ENCODE measurements around the gene TBL3.

Gene TBL3

DNA sequence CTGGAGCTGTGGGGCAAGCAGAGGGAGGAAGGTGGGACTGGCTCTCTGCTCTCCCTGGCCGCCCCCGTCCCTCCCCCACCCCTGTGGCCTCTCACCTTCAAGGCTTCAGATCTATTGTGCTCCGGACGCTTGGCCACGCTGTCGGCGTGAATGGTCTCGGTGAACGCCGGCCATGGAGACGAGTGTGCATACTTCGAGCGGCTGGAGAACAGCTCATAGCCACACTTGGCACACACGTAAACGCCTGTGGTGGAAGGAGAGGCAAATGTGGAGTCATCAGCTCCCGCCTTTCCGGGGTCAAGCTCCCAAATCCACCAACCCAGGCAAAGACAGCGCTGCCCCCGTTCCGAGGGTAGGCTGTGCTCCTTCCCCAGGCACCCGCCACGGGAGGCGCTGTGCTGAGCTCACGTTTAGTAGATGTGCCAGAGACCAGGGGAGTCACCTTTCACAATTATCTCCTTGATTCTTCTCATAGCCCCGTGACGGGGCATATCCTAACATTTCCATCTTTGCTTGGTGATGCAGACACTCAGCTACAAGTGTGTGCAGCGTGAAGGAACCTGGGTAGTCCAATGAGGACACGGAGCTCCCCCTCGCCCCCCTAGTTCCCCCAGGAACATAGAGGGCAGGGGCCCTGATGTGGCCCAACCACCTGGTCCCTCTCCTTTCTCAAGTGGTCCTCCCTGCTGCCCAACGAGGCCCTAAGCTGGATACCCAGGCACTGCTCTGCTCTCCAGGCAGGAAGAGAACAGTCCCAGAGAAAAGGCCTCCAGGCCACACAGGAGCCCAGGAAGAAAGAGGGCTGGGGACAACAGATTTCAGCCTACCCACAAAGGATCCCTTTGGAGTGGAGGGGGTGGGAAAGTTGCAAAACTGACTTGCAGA is 30.4 kb upstream of the TBL3 start (continued):
- TF ChIP-seq RBAK (tag by site-specific recombination; IDR thresholded peaks at IDR 0.05) (no peak), ZIC2 (tag by site-specific recombination; IDR thresholded peaks at IDR 0.05) (no peak), ZNF146 (tag by site-specific recombination; IDR thresholded peaks at IDR 0.05) (no peak), GFI1B (tag by site-specific recombination; IDR thresholded peaks at IDR 0.05) (no peak), ZSCAN30 (tag by site-specific recombination; IDR thresholded peaks at IDR 0.05) (no peak), ZNF701 (tag by site-specific recombination; IDR thresholded peaks at IDR 0.05) (no peak), ZBTB48 (tag by site-specific recombination; IDR thresholded peaks at IDR 0.05) (0 out of 2 replicates have a peak, but pooled peaks have one; percentile 24), KLF7 (tag by site-specific recombination; IDR thresholded peaks at IDR 0.05; ENCODE audit: borderline replicate concordance) (no peak), ZNF121 (tag by site-specific recombination; IDR thresholded peaks at IDR 0.05) (no peak), SP2 (tag by site-specific recombination; IDR thresholded peaks at IDR 0.05) (peak; percentile 59), ZNF600 (tag by site-specific recombination; IDR thresholded peaks at IDR 0.05) (peak; percentile 63), IKZF3 (tag by site-specific recombination; IDR thresholded peaks at IDR 0.05) (peak; percentile 11; the same call in 1 of the 2 replicates)
- TF ChIP-seq, protein P1, sequence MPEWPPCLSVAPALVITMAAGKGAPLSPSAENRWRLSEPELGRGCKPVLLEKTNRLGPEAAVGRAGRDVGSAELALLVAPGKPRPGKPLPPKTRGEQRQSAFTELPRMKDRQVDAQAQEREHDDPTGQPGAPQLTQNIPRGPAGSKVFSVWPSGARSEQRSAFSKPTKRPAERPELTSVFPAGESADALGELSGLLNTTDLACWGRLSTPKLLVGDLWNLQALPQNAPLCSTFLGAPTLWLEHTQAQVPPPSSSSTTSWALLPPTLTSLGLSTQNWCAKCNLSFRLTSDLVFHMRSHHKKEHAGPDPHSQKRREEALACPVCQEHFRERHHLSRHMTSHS (tag by site-specific recombination; IDR thresholded peaks at IDR 0.05), result no peak
- TF ChIP-seq, protein P2, sequence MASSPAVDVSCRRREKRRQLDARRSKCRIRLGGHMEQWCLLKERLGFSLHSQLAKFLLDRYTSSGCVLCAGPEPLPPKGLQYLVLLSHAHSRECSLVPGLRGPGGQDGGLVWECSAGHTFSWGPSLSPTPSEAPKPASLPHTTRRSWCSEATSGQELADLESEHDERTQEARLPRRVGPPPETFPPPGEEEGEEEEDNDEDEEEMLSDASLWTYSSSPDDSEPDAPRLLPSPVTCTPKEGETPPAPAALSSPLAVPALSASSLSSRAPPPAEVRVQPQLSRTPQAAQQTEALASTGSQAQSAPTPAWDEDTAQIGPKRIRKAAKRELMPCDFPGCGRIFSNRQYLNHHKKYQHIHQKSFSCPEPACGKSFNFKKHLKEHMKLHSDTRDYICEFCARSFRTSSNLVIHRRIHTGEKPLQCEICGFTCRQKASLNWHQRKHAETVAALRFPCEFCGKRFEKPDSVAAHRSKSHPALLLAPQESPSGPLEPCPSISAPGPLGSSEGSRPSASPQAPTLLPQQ (tag by site-specific recombination; IDR thresholded peaks at IDR 0.05), result no peak
- TF ChIP-seq, protein P3, sequence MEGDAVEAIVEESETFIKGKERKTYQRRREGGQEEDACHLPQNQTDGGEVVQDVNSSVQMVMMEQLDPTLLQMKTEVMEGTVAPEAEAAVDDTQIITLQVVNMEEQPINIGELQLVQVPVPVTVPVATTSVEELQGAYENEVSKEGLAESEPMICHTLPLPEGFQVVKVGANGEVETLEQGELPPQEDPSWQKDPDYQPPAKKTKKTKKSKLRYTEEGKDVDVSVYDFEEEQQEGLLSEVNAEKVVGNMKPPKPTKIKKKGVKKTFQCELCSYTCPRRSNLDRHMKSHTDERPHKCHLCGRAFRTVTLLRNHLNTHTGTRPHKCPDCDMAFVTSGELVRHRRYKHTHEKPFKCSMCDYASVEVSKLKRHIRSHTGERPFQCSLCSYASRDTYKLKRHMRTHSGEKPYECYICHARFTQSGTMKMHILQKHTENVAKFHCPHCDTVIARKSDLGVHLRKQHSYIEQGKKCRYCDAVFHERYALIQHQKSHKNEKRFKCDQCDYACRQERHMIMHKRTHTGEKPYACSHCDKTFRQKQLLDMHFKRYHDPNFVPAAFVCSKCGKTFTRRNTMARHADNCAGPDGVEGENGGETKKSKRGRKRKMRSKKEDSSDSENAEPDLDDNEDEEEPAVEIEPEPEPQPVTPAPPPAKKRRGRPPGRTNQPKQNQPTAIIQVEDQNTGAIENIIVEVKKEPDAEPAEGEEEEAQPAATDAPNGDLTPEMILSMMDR (tag by site-specific recombination; IDR thresholded peaks at IDR 0.05), result peak; percentile 87
- TF ChIP-seq, protein P4, sequence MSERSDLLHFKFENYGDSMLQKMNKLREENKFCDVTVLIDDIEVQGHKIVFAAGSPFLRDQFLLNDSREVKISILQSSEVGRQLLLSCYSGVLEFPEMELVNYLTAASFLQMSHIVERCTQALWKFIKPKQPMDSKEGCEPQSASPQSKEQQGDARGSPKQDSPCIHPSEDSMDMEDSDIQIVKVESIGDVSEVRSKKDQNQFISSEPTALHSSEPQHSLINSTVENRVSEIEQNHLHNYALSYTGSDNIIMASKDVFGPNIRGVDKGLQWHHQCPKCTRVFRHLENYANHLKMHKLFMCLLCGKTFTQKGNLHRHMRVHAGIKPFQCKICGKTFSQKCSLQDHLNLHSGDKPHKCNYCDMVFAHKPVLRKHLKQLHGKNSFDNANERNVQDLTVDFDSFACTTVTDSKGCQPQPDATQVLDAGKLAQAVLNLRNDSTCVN (tag by site-specific recombination; optimal IDR thresholded peaks at IDR 0.05), result no peak
- TF ChIP-seq, protein P5, sequence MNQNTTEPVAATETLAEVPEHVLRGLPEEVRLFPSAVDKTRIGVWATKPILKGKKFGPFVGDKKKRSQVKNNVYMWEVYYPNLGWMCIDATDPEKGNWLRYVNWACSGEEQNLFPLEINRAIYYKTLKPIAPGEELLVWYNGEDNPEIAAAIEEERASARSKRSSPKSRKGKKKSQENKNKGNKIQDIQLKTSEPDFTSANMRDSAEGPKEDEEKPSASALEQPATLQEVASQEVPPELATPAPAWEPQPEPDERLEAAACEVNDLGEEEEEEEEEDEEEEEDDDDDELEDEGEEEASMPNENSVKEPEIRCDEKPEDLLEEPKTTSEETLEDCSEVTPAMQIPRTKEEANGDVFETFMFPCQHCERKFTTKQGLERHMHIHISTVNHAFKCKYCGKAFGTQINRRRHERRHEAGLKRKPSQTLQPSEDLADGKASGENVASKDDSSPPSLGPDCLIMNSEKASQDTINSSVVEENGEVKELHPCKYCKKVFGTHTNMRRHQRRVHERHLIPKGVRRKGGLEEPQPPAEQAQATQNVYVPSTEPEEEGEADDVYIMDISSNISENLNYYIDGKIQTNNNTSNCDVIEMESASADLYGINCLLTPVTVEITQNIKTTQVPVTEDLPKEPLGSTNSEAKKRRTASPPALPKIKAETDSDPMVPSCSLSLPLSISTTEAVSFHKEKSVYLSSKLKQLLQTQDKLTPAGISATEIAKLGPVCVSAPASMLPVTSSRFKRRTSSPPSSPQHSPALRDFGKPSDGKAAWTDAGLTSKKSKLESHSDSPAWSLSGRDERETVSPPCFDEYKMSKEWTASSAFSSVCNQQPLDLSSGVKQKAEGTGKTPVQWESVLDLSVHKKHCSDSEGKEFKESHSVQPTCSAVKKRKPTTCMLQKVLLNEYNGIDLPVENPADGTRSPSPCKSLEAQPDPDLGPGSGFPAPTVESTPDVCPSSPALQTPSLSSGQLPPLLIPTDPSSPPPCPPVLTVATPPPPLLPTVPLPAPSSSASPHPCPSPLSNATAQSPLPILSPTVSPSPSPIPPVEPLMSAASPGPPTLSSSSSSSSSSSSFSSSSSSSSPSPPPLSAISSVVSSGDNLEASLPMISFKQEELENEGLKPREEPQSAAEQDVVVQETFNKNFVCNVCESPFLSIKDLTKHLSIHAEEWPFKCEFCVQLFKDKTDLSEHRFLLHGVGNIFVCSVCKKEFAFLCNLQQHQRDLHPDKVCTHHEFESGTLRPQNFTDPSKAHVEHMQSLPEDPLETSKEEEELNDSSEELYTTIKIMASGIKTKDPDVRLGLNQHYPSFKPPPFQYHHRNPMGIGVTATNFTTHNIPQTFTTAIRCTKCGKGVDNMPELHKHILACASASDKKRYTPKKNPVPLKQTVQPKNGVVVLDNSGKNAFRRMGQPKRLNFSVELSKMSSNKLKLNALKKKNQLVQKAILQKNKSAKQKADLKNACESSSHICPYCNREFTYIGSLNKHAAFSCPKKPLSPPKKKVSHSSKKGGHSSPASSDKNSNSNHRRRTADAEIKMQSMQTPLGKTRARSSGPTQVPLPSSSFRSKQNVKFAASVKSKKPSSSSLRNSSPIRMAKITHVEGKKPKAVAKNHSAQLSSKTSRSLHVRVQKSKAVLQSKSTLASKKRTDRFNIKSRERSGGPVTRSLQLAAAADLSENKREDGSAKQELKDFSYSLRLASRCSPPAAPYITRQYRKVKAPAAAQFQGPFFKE (tag by site-specific recombination; IDR thresholded peaks at IDR 0.05; ENCODE audit: borderline replicate concordance), result no peak
- TF ChIP-seq, protein P6, sequence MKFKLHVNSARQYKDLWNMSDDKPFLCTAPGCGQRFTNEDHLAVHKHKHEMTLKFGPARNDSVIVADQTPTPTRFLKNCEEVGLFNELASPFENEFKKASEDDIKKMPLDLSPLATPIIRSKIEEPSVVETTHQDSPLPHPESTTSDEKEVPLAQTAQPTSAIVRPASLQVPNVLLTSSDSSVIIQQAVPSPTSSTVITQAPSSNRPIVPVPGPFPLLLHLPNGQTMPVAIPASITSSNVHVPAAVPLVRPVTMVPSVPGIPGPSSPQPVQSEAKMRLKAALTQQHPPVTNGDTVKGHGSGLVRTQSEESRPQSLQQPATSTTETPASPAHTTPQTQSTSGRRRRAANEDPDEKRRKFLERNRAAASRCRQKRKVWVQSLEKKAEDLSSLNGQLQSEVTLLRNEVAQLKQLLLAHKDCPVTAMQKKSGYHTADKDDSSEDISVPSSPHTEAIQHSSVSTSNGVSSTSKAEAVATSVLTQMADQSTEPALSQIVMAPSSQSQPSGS (tag by site-specific recombination; IDR thresholded peaks at IDR 0.05; ENCODE audit: low read depth), result no peak
- TF ChIP-seq, protein P7, sequence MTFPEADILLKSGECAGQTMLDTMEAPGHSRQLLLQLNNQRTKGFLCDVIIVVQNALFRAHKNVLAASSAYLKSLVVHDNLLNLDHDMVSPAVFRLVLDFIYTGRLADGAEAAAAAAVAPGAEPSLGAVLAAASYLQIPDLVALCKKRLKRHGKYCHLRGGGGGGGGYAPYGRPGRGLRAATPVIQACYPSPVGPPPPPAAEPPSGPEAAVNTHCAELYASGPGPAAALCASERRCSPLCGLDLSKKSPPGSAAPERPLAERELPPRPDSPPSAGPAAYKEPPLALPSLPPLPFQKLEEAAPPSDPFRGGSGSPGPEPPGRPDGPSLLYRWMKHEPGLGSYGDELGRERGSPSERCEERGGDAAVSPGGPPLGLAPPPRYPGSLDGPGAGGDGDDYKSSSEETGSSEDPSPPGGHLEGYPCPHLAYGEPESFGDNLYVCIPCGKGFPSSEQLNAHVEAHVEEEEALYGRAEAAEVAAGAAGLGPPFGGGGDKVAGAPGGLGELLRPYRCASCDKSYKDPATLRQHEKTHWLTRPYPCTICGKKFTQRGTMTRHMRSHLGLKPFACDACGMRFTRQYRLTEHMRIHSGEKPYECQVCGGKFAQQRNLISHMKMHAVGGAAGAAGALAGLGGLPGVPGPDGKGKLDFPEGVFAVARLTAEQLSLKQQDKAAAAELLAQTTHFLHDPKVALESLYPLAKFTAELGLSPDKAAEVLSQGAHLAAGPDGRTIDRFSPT (tag by site-specific recombination; IDR thresholded peaks at IDR 0.05), result no peak
- TF ChIP-seq, protein P8, sequence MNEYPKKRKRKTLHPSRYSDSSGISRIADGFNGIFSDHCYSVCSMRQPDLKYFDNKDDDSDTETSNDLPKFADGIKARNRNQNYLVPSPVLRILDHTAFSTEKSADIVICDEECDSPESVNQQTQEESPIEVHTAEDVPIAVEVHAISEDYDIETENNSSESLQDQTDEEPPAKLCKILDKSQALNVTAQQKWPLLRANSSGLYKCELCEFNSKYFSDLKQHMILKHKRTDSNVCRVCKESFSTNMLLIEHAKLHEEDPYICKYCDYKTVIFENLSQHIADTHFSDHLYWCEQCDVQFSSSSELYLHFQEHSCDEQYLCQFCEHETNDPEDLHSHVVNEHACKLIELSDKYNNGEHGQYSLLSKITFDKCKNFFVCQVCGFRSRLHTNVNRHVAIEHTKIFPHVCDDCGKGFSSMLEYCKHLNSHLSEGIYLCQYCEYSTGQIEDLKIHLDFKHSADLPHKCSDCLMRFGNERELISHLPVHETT (tag by site-specific recombination; IDR thresholded peaks at IDR 0.05), result no peak

Data from HEK293 (cell line).